ENCODE data around the gene ALDH2. TPM values are rescaled to one million over a fixed set of nuclear protein-coding genes. Genes with fewer than 3 reads are reported as not detected.
"Not testable (repeated sequence)": the region's sequence is repeated elsewhere in the genome, so short reads cannot be mapped to it uniquely, and the experiment has no call there.

ALDH2 gene
- total RNA-seq, 1 donor from 2014 or later: 18.7 TPM

DNA sequence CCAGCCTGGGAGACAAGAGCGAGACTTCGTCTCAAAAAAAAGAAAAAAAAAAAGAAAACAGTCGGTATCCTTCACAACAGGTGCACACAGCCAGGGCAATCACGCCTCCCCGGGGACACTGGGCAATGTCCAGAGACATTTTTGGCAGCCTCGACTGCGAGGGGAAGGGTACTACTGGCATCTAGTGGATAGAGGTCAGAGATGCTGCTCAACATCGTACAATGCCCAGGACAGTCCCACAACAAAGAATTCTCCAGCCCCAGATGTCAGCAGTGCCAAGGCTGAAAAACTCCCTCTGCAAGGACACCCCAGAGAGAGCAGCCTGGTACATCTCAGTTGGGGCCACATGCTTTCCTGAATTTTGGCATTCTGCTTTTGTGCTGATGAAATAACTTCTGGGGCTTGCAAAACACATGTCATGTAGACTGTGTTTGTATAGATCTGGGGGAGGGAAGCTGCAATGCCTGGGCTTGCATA, 21.5 kb downstream of the ALDH2 start:
- DNase-seq (ENCODE audit: low read depth): no peak

DNA sequence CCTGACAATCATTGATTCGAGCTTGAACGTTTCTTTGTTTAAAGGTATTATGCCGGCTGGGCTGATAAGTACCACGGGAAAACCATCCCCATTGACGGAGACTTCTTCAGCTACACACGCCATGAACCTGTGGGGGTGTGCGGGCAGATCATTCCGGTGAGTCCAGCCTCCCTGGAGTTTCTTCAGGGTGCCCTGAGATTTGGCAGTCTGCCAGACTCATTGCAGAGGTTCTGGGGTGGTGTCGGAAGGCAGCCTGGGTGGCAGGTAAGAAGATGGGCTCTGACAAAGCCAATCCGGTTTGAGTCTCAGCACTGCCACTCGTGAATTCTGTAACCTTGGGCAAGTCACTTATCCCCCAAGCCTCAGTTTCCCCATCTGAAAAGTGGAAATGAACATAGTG, 23.0 kb downstream of the ALDH2 start:
- DNase-seq (ENCODE audit: low read depth): no peak

DNA sequence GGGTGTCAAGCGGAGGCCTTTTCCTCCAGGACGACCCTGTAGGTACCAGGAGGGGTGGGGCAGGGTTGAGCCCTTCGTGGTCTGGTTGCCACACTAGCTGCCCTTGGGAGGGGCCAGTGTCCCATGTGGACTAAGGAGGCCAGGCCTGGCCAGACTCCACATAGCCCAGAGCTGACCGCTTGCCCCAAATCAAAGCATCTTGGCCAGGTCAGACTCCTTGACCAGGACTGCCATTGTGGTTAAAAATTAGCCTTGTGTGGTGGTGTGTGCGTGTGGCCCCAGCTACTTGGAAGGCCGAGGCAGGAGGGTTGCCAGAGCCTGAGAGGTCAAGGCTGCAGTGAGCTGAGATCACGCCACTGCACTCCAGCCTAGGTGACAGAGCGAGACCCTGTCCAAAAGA, 24.8 kb downstream of the ALDH2 start:
- peak; percentile 68 for DNase-seq (ENCODE audit: low read depth)

DNA sequence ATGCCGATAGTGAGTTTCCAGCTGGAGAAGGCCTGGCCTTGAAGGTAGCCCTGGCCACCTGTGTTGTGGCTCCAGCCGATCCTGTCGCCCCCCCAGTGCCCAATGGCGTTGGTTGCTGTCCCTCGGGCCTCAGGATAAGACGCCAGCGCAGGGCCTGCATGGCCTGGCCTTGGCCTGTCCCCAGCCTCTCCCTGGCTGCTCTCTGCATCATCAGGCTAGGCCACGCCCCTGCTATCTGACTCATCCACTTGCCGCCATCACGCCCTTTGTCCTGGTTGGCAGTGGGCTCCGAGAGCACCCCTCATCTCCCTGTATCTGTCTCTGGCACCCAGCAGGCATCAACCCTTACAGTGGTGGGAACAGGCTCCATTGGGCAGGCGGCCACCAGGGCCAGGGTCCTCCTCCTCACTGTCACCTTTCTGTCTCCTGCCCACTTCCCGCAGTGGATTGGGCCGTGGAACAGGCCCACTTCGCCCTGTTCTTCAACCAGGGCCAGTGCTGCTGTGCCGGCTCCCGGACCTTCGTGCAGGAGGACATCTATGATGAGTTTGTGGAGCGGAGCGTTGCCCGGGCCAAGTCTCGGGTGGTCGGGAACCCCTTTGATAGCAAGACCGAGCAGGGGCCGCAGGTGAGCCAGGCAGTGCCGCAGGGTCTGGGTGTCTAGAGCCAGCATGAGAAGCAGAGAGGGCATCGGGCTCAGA, 25.6 kb downstream of the ALDH2 start:
- no peak for DNase-seq (ENCODE audit: low read depth)

DNA sequence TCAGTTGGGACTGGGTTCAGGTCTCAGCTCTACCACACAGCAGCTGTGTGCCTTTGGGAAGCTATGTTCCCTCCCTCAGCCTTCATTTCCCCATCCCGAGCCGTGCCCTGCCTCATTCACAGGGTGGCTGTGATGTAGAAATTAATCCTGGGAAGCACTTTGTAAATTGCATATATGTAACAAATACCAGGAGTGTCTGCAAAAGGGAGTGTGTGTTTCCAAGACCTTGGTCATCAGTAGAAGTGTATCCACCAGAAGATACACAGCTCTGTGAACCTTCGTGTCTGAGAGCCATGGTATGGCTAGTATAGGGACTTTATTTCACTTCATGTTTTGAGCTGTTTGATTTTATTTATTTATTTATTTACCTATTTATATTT, 26.1 kb downstream of the ALDH2 start:
- DNase-seq (ENCODE audit: low read depth): no peak

DNA sequence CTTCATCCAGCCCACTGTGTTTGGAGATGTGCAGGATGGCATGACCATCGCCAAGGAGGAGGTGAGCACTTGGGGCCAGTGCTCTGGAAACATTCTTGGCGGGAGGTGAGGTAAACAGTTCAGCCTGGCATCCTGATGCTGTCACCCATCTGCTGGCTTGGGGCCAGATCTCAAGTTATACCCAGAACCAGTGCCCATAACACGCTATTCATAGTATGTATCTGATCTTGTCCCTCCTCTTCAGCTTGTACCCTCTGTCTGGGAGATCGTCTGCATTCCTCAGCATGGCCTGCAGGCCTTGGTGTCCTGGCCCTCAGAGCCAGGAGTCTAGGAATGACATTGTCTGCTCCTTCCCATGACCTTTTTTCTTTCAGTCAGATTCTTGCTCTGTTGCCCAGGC, 31.4 kb downstream of the ALDH2 start:
- no peak for DNase-seq (ENCODE audit: low read depth)

DNA sequence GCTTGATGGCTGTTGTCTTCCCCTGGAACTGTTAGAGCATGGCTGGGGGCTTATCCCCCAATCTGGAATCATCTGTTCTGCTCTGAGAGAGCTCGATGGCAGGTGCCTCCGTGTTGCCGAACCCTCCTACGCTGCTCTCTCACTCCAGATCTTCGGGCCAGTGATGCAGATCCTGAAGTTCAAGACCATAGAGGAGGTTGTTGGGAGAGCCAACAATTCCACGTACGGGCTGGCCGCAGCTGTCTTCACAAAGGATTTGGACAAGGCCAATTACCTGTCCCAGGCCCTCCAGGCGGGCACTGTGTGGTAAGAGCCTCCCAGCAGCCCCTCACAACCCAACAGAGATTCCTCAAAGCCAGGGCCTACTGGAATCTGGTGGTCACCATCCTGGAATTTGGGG, 33.0 kb downstream of the ALDH2 start:
- DNase-seq (ENCODE audit: low read depth): no peak

DNA sequence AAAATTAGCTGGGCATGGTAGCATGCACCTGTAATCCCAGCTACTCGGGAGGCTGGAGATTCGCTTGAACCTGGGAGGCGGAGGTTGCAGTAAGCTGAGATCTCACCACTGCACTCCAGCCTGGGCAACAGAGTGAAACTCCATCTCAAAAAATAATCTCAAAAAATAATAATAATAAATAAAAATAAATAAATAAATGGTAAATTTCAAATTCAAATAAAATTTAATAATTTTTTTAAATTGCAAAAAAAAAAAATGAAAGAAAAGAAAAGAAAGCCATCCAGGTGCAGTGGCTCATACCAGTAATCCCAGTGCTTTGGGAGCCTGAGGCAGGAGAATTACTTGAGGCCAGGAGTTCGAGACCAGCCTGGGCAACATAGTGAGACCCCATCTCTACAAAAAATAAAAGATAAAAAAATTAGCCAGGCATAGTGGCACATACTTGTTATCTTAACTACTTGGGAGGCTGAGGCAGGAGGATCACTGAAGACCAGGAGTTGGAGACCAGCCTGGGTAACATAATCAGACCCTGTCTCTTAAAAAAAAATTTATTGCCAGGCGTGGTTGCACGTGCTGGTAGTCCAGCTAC, 36.4 kb downstream of the ALDH2 start:
- no peak for DNase-seq (ENCODE audit: low read depth)

DNA sequence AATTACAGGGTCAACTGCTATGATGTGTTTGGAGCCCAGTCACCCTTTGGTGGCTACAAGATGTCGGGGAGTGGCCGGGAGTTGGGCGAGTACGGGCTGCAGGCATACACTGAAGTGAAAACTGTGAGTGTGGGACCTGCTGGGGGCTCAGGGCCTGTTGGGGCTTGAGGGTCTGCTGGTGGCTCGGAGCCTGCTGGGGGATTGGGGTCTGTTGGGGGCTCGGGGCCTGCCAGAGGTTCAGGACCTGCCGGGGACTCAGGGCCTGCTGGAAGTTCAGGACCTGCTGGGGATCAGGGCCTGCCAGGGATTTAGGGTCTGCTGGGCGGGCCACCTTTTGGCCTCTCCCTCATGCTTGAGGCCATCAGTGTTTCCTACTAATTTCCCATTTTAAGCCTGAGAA, 37.1 kb downstream of the ALDH2 start:
- no peak for DNase-seq (ENCODE audit: low read depth)

DNA sequence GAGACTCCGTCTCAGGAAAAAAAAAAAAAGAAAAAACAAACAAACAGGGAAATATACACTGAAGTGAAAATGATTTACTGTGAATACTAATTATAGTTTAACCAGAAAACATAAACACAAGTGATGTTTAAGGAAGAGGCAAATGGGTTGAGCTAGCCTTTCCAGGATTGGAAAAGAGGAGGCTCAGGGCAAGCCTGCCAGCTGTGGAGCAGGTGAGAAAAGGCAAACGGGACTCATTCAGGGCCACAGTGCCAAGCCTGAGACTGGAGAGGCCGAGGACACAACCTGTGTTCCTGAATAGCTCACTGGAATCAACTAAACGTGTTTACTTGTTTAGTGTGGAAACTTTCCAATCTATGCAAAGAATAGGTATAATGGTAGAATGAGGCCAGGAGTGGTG, 39.6 kb downstream of the ALDH2 start:
- DNase-seq (ENCODE audit: low read depth): no peak

DNA sequence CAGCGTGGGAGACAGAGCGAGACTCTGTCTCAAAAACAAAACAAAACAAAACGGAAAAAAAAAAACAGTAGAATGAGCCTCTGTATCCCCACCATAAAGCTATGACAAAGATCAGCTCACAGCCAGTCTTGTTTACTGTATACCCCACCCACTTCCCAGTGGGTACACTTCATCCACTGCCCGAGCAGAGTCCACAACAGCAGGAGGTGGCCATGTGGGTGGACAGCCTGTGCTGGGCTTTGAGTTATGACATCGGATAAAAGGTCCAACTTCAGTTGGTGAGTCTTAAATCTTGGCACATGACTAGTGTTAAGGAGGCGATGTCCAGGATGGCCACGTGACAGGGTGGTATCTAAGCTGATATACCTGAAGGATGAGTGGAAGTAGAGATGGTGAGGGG, 40.5 kb downstream of the ALDH2 start:
- DNase-seq (ENCODE audit: low read depth): no peak

DNA sequence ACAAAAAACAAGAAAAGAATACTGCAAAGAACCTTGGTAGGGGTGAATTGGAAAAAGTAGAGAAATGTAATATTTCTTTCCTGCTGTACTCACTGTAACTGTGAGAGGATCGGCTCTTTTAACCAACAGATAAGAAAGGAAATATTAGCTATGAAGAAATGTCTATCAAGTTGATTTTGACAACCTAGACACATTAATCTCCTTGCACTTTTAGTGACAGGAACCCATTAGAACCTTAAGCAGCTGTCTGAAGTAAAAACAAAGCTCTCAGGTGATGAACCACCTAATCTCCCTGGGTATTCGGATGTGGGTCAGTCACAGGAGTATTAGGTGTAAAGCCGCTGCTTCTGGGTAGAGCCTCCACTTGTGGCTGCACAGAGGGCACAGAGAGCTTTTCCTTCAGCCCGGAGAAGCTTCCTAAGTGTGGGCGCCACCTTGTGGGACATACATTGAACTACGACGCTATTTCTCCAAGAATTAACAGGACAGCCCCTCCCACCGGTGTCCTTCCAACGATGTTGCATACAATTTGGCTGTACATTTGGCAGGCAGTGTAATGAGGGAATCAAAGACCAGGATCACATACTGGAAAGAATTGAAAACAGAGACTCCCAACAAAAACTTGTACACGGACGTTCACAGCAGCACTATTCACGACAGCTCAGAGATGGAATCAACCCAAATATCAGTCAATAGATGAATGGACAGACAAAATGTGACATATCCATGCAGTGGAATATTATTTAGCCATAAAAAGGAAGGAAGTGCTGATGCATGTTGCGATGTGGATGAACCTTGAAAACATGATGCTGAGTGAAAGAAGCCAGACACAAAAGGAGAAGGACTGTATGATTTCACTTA, 46.4 kb downstream of the ALDH2 start:
- peak; percentile 79 for DNase-seq (ENCODE audit: low read depth)

DNA sequence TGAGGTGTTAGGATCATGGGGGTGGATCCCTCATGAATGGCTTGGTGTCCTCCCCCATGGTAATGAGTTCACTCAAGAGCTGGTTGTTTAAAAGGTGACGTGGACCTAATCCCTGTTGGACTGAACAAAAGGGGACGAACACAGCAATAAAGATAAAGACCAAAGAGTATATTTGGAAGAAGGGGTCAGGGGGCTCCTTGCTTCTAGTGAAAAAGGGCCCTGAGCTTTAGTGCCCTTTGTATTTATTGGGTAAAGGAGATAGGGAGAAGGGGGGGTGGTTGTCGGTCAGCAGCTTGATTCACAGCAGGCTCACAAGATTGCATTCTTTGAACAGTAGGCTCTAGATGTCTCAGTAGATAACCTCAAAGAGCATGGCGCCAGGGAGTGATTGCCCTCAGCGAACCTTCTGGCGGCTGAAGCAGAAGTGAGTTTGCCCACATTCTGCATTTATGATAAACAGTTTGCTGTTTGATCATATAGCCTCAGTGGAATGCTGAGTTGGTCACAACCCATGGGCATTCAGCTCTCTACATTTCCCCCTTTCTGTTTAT, 49.4 kb downstream of the ALDH2 start:
- no peak for DNase-seq (ENCODE audit: low read depth)

DNA sequence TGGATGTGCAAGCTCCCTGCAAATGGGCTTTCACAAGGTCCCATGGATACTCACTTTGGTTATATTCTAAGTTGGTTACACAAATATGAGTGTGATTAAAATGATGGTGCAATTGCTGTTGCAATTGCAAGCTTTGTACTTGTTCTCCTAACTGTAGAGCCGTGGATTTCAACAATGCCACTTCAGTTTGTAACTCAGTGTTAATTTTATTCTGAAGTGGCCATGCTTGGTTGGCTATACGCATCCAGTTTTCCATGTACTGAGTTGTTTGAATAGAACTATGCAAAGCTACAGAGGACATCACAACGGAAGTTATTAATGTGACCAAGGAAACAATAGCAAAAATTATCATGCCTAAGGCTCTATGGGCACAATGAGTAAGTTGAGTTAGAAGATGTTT, 50.2 kb downstream of the ALDH2 start:
- DNase-seq (ENCODE audit: low read depth): not testable (repeated sequence)

DNA sequence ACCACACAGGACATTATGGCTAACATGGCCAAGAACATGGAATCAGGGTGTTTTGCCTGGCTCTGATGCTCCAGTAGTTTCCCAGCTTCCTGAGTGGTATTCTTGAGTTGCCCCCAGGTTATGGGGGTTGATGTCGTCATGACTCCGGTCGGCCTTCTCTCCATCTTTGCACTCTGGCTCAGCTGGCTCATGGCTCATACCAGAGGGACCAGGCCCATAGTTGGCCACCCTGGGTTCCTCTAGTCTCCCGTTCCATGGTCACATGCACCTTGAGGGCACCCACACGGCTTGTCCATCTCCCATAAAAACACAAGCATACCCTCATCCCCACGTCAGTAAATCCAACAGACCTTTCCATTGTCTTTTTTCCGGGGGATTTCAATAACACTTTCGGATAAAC, 51.6 kb downstream of the ALDH2 start:
- DNase-seq (ENCODE audit: low read depth): no peak

DNA sequence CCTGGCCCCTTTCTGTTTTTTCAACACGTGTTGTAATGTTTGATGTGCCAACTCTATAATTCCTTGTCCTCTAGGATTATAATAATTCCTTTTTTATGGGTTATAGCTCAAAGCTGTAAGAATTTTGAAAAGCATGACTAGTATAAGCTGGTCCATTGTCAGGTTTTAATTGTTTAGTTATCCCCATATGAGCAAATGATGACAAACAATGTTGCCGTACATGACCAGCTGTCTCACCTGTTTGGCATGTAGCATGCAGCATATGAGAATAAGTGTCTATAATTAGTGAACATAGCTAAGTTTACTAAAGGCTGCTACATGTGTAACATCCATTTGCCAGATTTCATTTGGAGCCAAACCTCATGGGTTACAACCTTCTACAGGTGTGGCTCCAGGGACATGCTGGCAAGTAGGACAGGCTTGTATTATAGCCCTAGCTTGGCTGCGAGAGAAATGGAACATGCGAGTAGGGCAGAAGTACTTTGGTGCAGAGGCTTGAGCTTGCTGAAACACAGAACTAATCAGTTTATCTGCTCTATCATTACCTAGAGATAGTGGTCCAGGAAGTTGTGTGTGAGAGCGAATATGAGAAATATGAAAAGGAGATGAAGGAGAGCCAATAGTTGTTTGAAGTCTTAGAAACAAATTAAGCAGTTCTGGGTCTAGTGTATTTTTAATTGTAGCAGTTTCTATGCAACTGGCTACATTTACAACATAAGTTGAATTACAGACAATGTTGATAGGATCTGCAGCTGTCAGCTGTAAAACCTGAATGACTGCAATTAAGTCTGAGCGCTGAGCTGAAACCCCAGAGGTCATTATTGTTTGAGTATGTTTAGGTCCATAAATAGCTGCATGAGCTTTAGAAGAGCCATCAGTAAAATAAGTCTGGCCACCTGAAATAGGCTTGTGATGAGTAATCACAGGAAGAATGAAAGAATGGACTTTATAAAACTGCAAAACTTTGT, 52.7 kb downstream of the ALDH2 start:
- DNase-seq (ENCODE audit: low read depth): peak; percentile 43

DNA sequence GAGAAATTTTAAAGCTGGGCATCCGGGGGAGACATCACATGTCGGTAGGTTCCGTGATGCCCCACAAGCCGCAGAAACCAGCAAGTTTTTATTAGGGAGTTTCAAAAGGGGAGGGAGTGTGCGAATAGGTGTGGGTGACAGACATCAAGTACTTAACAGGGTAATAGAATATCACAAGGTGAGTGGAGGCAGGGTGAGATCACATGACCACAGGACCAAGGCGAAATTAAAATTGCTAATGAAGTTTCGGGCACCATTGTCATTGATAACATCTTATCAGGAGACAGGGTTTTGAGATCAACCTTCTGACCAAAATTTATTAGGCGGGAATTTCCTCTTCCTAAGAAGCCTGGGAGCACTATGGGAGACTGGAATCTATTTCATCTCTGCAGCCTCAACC, 54.1 kb downstream of the ALDH2 start:
- DNase-seq (ENCODE audit: low read depth): not testable (repeated sequence)

DNA sequence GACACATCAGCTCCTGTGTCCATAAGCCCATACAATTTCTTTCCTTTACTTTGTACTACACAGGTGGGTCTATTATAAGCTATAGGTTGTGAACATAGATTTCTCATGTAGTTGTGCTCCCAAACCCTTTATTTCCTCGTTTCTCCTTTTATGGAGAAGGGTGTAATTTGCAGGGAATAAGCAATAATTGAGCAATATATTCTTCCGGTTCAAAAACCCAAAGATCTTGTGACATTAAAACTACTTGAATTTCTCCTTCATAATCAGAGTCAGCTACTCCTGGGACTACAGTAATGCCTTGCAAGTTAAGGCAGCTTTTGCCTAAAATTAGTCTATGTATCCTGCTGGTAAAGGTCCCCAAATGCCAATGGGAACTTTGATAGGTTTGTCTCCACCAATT, 56.2 kb downstream of the ALDH2 start:
- DNase-seq (ENCODE audit: low read depth): no peak

DNA sequence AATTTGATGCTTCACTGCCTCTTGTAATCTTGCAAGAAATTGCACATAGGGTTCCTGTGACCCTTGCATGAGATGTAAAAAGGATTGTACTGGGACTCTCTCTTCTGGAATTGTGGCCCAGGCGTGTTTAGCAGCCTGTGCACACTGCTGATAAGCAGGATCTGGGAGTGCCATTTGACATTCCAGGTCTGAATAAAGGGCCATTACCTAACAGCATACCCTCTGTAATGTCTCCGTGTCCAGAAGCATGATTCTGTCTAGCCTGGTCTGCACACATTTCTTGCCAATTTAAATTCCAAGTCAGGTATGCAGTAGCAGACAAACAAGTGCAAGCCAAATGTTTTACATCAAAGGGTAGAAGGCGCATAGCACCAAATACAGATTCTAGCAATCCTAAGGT, 57.2 kb downstream of the ALDH2 start:
- peak; percentile 38 for DNase-seq (ENCODE audit: low read depth)

DNA sequence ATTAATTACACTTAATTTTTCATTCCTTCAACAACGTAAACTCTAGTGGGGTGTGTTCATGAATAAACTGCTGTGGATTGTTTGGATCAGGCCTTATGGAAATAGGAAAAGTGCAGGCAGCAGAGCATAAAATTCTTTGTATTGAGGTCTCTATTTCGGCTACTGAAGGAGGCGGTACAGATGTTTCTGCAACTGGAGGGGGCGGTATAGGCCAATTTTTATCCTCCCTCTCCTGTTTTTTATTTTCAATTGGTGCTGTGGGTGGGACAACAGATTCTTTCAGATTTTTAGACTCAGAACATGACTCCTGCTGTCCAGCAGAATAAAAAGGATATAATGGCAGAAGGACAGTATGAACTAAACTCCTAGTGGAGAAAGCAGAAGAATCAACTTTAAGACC, 57.6 kb downstream of the ALDH2 start:
- not testable (repeated sequence) for DNase-seq (ENCODE audit: low read depth)

DNA sequence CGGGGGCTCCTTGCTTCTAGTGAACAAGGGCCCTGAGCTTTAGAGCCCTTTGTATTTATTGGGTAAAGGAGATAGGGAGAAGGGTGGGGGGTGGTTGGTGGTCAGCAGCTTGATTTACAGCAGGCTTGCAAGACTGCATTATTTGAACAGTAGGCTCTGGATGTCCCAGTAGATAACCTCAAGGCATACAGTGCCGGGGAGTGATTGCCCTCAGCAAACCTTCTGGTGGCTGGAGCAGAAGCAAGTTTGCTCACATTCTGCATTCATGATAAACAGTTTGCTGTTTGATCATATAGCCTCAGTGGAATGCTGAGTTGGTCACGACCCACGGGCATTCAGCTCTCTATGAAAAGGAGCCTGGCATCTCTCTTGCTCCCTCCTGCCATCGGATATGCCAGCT, 58.8 kb downstream of the ALDH2 start:
- DNase-seq (ENCODE audit: low read depth): no peak
